ENCODE measurements around the gene ADARB2. TPM values are rescaled to one million over a fixed set of nuclear protein-coding genes. Genes with fewer than 3 reads are reported as not detected.

The ADARB2 gene
- total and polyA plus RNA-seq, 2 experiments from 2014 or later = 2.0 to 5.0 TPM

- peaks cover 38% of the 10 kb centered on the region for H3K4me1 Mint-ChIP-seq
- no peak overlapping the region for H3K4me3 Mint-ChIP-seq
- peaks cover 17% of the 10 kb centered on the region for H3K4me1 ChIP-seq (ENCODE audit: insufficient read depth)
- no peaks in the 10 kb centered on the region for H3K9me3 Mint-ChIP-seq
- no peaks in the 10 kb centered on the region for H3K27me3 ChIP-seq (ENCODE audit: insufficient read depth)
- TF ChIP-seq EZH2phosphoT487 (IDR thresholded peaks at IDR 0.05; ENCODE audit: unreplicated experiment) = no peak
- no peak for TF ChIP-seq ZNF462 (CRISPR knock-in tag; IDR thresholded peaks at IDR 0.05)
- TF ChIP-seq ETS1 (IDR thresholded peaks at IDR 0.05) = no peak
- peaks cover 15% of the 10 kb centered on the region for H3K27me3 Mint-ChIP-seq (ENCODE audit: insufficient read depth, low read depth, poor library complexity)
- no peak overlapping the region for H2AFZ ChIP-seq
- ATAC-seq (no peak), DNase-seq (ENCODE audit: low spot score) (no peak)
- no peaks in the 10 kb centered on the region for H3K36me3 ChIP-seq (ENCODE audit: insufficient read depth)
- H3K27ac Mint-ChIP-seq = no peak overlapping the region
- H3K4me2 ChIP-seq = no peak overlapping the region
- no peaks in the 10 kb centered on the region for H3K9me2 ChIP-seq (ENCODE audit: insufficient read depth)
- H3K27ac ChIP-seq (ENCODE audit: low read depth) = 0 out of 2 replicates have a peak overlapping the region, but pooled peaks have one; percentile 45
- H4K20me1 ChIP-seq (replicated peaks; ENCODE audit: insufficient read depth) = no peaks in the 10 kb centered on the region
- H3K36me3 Mint-ChIP-seq (ENCODE audit: low read depth) = no peaks in the 10 kb centered on the region; the same call in 2 of the 3 replicates
- H3F3A ChIP-seq (replicated peaks; ENCODE audit: low read depth) = peaks cover 9% of the 10 kb centered on the region; the same call in 1 of the 2 replicates
- H3K79me2 ChIP-seq (replicated peaks; ENCODE audit: insufficient read depth) = no peaks in the 10 kb centered on the region
- no peak overlapping the region for H3K4me3 ChIP-seq
These were observed 360.9 kb downstream of the ADARB2 start for GRCh38 chr10:1376384-1376945.
